Suprapubic skin (tissue), 3 donors: Measurements from ENCODE around the gene SCN2B.

Experiments used
- POLR2A ChIP-seq, 2 donors: fragments of 450-650 bp; IDR thresholded peaks; one replicate each; pipeline ENCODE4 v1.6.1; 2017; ENCODE audit warnings: antibody characterized with exemption in 2 of 2, mild to moderate bottlenecking in 2 of 2, moderate library complexity in 2 of 2
- TF ChIP-seq, protein P1 (sequence below), 2 donors: fragments of 200-600 bp in 1 of 2; fragments of 450-650 bp in 1 of 2; sonication (generic) in 1 of 2; IDR thresholded peaks; one replicate each; pipeline ENCODE4 v1.5.1; 2016 to 2019; ENCODE audit warnings: antibody characterized with exemption in 2 of 2, mild to moderate bottlenecking in 1 of 2, moderate library complexity in 1 of 2

DNA sequence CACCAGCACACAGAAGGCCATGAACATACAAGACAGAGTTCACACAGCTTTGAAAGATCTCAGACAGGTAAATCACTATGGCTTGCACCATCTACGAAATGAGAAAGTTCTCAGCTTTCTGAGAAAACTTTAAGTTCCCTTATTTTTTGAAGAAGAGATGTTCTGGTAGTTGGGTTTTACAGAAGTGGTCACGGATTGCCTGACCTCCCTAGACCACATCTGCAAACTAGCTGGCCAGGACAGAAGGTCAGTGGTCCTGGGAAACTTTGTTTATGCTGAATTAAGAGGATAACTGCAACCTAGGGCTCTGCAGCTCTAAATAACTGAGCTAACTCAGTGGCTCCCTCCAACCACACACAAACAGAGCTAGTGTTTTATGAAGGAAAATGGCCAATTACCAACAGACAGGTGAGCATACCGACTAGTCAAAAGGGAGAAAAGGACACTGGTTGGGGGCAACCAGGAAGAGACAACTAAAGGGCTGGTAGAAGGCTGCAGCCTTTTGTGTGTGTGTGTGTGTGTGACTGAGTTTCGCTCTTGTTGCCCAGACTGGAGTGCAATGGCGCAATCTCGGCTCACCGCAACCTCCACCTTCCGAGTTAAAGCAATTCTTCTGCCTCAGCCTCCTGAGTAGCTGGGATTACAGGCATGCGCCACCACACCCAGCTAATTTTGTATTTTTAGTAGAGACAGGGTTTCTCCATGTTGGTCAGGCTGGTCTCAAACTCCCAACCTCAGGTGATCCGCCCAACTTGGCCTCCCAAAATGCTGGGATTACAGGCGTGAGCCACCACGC, 8.5 kb upstream of the SCN2B start:
- TF ChIP-seq, protein P1, sequence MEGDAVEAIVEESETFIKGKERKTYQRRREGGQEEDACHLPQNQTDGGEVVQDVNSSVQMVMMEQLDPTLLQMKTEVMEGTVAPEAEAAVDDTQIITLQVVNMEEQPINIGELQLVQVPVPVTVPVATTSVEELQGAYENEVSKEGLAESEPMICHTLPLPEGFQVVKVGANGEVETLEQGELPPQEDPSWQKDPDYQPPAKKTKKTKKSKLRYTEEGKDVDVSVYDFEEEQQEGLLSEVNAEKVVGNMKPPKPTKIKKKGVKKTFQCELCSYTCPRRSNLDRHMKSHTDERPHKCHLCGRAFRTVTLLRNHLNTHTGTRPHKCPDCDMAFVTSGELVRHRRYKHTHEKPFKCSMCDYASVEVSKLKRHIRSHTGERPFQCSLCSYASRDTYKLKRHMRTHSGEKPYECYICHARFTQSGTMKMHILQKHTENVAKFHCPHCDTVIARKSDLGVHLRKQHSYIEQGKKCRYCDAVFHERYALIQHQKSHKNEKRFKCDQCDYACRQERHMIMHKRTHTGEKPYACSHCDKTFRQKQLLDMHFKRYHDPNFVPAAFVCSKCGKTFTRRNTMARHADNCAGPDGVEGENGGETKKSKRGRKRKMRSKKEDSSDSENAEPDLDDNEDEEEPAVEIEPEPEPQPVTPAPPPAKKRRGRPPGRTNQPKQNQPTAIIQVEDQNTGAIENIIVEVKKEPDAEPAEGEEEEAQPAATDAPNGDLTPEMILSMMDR (IDR thresholded peaks at IDR 0.05) = no peak
- TF ChIP-seq POLR2A (IDR thresholded peaks at IDR 0.05) = no peak
